ENCODE results near the gene TBCD.
"Not testable (repeated sequence)": the region's sequence is repeated elsewhere in the genome, so short reads cannot be mapped to it uniquely, and the experiment has no call there.

The TBCD gene

DNA sequence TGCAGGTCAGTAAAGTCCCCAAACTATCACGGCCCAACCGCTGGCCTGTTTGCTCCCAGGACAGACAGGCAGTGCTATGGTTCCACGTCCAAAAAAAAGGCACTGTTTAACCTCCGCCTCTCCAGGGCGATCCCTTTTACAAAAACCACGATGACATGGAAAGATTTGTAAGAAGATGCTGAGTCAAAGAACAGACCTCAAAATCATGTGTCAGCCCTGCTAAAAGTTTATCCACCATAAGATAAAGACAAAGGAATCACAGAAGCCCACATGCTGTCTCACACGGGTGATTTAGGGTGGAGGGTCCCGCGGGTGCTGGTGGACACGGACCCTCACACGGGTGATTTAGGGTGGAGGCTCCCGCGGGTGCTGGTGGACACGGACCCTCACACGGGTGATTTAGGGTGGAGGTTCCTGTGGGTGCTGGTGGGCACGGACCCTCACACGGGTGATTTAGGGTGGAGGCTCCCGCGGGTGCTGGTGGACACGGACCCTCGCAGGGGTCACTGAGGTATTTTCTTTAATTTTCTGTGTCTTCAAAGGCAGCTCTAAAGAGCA lies 210.4 kb downstream of the TBCD start:
- TF ChIP-seq, protein P1, sequence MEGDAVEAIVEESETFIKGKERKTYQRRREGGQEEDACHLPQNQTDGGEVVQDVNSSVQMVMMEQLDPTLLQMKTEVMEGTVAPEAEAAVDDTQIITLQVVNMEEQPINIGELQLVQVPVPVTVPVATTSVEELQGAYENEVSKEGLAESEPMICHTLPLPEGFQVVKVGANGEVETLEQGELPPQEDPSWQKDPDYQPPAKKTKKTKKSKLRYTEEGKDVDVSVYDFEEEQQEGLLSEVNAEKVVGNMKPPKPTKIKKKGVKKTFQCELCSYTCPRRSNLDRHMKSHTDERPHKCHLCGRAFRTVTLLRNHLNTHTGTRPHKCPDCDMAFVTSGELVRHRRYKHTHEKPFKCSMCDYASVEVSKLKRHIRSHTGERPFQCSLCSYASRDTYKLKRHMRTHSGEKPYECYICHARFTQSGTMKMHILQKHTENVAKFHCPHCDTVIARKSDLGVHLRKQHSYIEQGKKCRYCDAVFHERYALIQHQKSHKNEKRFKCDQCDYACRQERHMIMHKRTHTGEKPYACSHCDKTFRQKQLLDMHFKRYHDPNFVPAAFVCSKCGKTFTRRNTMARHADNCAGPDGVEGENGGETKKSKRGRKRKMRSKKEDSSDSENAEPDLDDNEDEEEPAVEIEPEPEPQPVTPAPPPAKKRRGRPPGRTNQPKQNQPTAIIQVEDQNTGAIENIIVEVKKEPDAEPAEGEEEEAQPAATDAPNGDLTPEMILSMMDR (IDR thresholded peaks at IDR 0.05; ENCODE audit: low read depth, low read length) = no peak
- DNase-seq (ENCODE audit: extremely low read depth, low read depth) = no peak

DNA sequence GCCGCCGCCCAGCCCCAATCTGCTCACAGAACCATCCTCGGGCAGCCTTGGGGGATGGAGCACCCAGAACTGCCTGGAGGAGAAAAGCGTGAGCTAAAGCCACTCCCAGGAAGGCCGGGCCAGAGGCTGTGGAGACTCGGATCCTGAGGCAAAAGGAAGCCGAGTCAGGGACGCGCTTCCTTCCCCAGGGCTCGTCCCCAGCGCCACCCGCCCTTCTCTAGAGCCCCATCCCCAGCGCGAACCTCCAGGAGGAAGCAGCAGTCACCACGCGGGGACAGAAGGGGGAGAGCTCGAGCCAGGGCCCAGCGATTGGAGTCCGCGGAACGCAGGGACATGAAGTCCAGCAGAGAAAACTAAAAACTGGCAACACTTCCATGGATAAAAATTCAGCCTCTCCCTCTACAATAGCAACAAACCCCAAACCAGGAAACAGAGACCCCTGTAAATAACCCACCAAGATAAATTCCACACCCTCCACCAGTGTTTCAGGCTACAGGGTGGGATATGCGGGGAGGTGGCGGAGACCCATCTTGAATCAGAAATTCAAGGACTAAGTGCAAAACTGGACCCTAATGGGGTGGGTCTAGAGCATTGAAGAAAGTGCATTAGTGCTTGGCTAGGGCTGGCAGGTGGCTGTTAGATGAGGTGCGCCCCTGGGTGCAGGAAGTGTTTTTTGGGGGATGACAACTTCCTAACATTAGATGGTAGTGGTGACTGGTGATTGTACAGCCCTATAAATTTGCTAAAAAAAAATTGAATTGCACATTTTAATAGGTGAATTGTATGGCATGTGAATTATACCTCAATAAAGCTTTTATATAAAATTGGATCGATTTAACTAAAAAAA lies 211.5 kb downstream of the TBCD start:
- TF ChIP-seq, protein P1 (IDR thresholded peaks at IDR 0.05; ENCODE audit: low read depth, low read length) = peak; percentile 94
- DNase-seq (ENCODE audit: extremely low read depth, low read depth) = peak; percentile 62

DNA sequence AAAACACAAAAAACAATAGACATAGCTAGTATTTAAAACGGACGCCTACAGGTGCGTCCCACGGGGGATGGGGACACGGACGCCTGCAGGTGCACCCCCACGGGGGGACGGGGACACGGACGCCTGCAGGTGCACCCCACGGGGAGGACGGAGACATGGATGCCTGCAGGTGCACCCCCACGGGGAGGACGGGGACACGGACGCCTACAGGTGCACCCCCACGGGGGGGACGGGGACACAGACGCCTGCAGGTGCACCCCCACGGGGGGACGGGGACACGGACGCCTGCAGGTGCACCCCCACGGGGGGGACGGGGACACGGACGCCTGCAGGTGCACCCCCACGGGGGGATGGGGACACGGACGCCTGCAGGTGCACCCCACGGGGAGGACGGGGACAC lies 212.6 kb downstream of the TBCD start:
- DNase-seq (ENCODE audit: extremely low read depth, low read depth) = not testable (repeated sequence)

DNA sequence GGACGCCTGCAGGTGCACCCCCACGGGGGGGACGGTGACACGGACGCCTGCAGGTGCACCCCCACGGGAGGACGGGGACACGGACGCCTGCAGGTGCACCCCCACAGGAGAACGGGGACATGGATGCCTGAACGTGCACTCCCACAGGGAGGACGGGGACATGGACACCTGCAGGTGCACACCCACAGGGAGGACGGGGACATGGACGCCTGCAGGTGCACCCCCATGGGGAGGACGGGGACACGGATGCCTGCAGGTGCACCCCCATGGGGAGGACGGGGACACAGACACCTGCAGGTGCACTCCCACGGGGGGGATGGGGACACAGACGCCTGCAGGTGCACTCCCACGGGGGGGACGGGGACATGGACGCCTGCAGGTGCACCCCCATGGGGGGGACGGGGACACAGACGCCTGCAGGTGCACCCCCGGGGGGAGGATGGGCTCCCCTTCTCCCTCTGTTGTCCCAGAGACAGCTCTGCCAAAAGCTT lies 213.0 kb downstream of the TBCD start:
- no peak for DNase-seq (ENCODE audit: extremely low read depth, low read depth)
- TF ChIP-seq, protein P1 (IDR thresholded peaks at IDR 0.05; ENCODE audit: low read depth, low read length) = no peak

DNA sequence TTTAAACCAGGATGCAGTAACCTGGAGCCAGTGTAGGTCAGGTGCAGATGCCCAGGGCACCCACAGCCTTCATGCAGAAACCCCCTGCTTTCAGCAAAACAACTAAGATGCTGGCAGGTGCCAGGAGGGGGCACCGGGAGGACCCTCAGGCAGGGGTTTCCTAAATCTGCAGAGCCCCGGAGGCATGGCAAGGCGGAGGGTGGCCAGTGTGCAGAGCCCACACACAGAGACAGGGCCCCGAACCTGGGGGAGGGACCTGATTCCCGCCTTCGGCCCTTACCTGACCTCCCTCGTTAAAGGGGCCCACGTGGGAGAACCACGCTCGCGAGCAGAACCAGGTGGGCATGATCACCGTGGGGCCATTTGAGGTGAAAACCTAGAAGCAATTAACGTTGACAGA lies 213.5 kb downstream of the TBCD start:
- no peak for DNase-seq (ENCODE audit: extremely low read depth, low read depth)
- TF ChIP-seq, protein P1 (IDR thresholded peaks at IDR 0.05; ENCODE audit: low read depth, low read length) = no peak

DNA sequence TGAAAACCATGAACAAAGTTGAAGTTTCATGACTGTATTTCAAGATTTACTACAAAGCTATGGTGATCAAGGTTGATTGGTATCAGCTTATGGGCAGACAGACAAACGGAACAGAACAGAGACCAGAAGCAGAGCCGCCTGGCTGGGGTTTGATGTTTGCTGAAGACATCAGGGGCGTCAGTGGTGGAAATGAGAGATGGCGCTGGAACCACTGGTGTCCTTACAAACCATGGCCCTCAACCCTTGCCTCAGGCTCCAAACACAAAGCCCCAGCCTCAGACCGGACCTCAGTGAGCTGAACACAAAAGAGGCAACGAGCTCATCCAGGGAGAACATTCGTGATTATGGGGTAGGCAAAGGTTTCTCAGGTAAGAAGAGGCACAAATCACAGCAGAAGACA lies 214.6 kb downstream of the TBCD start:
- DNase-seq (ENCODE audit: extremely low read depth, low read depth) = no peak
- TF ChIP-seq, protein P1 (IDR thresholded peaks at IDR 0.05; ENCODE audit: low read depth, low read length) = no peak

DNA sequence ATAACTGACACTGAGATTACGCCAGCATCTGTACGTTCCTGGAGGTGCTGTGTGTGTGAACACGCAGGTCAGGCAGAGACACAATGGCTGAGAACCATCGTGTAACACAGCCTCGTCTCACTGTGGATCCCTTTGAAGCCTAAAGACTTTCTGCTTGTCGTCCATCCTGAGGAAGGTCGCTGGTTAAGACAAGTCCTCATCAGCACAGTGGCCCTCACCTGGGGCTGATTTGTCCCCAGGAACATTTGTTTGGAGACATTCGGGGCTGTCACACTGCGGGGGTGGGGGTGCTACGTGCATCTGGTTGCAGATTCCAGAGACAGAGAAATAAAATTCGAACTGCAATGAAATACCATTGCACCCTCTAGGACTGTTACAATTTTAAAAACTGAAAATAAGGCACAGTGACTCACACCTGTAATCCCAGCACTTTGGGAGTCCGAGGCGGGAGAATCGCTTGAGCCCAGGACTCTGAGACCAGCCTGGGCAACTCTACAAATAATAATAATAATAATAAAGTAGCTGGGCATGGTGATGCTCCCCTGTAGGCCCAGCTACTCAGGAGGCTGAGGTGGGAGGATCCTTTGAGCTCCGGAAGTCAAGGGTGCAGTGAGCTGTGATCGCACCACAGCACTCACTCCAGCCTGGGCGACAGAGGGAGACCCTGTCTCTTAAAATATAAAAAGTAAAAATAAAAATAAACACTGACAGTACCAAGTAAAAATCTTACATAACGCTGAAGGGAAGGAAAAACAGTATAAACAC lies 215.6 kb downstream of the TBCD start:
- DNase-seq (ENCODE audit: extremely low read depth, low read depth) = no peak
- TF ChIP-seq, protein P1 (IDR thresholded peaks at IDR 0.05; ENCODE audit: low read depth, low read length) = no peak

DNA sequence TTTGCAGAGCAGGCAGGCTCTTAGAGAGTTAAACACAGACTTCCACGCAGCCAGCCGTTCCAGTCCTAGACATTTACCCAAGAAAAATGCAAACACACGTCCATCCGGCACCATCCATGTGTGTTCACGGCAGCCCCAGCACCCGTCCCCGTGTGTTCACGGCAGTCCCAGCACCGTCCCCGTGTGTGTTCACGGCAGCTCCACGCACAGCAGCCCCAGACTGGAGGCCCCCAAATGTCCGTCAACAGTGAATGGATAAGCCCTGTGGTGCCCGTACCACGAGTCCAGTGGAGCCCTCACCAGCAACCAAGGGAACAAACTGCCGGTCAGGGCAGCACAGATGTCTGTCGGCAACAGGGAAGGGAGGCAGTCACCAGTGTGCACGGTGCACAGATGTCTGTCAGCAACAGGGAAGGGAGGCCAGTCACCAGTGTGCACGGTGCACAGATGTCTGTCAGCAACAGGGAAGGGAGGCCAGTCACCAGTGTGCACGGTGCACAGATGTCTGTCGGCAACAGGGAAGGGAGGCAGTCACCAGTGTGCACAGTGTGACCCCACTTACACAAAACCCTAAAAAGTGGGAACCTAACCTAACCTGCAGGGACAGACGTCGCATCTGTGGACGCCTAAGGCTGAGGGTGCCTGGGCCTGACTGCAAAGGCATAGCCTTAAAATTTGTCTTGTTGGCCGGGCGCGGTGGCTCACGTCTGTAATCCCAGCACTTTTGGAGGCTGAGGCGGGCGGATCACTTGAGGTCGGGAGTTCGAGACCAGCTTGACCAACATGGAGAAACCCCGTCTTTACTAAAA lies 216.4 kb downstream of the TBCD start:
- not testable (repeated sequence) for DNase-seq (ENCODE audit: extremely low read depth, low read depth)

Measured in AG09319 (cell line).